Central memory CD4-positive, alpha-beta T cell (primary cell): ENCODE results near the gene VAT1L.

Source experiments
- DNase-seq: peaks from one replicate; pipeline ENCODE4 v3.0.0; 2022

Gene VAT1L

DNA sequence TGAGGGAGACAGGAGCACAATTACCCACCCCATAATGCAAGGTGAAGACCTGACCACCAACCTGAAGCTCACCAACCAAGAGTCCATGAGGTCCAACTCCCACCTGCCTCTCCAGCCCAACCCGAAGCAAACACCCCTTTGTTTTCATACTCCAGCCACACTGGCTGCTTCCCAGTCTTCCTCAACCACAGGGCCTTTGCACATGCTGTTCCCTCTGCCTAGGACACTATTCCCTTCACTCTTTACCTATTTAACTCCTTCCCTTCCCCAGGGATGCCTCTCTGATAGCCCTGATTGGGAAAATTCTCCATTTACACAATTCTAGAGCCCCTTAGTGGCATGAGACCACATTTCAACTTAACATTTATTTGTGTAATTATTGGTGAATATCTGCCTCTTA is 86.0 kb downstream of the VAT1L start:
- no peak for DNase-seq

GRCh38 chr16:77876776-77877175 is 88.4 kb downstream of the VAT1L start:
- no peak for DNase-seq

DNA sequence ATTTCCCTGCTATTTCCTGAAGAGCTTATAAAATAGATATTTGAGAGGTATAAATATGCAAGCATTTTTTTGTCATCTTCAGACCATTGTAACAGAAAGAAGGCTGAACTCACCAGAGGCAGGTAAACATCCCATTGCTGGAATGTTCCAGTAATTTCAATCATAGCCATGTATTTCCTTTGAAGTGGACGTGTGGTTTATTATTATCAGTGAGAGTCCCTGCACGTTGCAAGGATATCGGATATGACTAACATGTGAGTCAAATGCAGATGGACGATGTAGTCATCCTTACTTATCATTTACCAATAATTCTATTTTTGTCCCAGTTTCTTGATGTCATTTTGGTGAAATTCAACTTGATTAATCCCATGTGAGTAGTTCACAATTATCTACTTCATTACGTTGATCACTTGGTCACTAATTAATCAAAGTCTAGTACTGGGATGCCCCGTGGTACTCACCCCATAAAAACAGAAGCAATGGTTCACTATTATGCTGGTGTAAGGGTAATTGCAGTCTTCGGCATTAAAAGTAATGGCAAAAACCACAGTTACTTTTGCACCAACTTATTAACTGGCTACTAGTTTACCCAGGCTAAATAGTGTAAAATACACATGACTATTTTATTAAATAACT is 89.5 kb downstream of the VAT1L start:
- DNase-seq, result no peak

DNA sequence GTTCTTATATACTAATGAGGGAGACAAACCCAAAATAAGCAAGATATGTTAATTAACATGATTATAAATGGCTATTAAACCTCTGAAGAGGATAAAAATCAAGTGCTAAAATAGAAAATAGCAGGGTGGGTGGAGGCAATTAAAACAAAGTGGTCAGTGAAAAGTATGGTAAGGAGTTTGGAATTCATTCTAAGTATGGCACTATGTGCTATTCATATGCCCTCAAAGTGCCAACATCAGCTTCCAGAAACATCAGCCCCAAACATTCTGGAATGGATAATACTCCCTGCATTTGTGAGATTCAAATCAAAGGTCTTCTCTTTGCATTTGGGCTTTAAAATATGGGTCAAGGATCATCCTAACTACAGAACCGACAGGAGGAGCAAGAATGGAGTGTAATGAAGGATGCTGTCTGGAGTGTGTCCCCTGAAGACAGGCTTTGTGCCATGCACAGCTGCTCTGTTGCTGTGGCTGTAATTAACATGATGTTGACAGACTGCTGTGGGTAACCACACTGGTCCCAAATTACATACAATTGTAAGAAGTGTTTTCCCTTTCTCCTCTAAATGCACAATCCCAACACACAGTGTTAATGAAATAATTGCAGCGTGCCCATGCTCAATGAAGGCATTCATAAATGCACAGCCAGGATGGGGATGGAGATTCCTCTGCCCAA is 93.1 kb downstream of the VAT1L start:
- DNase-seq, result no peak

- DNase-seq, result no peak
Measured at GRCh38 chr16:77882358-77882757, 94.0 kb downstream of the VAT1L start.

DNA sequence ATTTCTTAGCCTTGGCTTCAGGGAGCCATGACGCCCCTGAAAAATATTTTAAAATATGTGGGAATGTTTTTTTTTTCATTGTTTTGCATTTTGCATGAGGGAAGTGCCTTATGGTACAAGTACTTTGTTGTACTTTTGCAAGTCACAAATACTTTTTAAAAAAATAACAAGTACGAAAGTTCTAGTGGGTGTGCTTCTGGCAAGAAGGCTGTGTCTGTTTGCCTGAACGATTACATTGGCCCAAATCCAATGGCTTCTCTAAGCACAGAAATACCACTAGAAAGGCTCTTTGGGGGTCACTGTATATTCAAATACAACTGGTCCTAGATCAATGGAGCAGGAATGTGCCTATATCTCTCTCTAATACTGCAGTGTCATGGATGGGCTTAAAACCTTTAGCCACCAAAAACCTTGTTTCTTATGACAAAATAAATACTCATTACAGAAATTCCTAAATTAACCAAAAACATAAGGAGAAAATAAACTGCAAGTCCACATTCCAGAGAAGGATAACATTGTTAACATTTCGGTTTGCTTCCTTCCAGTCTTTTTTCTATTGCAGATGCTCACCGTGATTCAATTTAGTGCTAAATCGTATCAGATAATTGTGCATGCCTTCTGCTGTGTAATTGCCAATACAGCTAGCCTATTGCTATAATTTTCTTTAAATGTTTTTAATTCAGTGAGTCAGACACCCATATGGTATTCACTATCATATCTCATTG is 97.4 kb downstream of the VAT1L start:
- no peak for DNase-seq

- DNase-seq, result no peak
Measured at GRCh38 chr16:77888871-77889270, 100.5 kb downstream of the VAT1L start.

- DNase-seq, result no peak
Measured at GRCh38 chr16:77890075-77890474, 101.7 kb downstream of the VAT1L start.

- no peak for DNase-seq
Measured at GRCh38 chr16:77894162-77894561, 105.8 kb downstream of the VAT1L start.

- no peak for DNase-seq
Measured at GRCh38 chr16:77895962-77896361, 107.6 kb downstream of the VAT1L start.

GRCh38 chr16:77896415-77897128 is 108.2 kb downstream of the VAT1L start:
- no peak for DNase-seq

DNA sequence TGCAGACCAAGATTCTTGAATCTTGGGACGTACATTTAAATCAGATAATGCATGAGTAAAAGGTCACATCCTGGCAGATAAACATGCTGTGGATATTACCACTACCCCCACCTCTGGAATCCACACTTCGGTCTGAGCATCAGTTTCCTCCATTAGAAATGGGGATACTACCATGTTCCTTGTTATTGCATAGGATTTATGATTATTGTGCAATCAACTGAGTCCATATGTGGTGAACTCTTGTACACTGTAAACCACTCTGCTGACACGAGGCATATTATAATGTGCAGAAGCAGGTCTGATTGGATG is 108.7 kb downstream of the VAT1L start:
- no peak for DNase-seq

- DNase-seq, result no peak
Measured at GRCh38 chr16:77897831-77898605, 109.7 kb downstream of the VAT1L start.

- DNase-seq, result no peak
Measured at GRCh38 chr16:77898671-77899211, 110.4 kb downstream of the VAT1L start.

DNA sequence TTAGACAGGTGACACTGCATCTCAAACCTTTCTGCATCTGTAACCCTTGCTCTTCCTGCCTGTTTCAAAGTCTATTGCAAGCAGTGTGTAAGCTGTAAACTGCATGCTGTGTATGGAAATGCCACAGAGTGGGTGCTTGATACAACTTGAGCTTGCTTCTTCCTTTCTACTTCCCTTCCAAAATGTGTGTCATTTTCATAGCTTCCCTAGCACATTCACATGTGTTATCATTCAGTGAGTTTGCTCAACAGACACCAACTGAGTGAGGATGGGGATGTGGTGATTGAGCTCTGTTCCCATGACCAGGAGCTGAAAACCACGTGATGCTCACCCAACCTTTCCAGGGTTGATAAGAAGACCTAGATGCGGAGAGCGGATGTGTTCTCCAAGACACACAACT is 111.1 kb downstream of the VAT1L start:
- no peak for DNase-seq

GRCh38 chr16:77905374-77905920 is 117.1 kb downstream of the VAT1L start:
- no peak for DNase-seq

- no peak for DNase-seq
Measured at GRCh38 chr16:77910021-77910420, 121.7 kb downstream of the VAT1L start.

DNA sequence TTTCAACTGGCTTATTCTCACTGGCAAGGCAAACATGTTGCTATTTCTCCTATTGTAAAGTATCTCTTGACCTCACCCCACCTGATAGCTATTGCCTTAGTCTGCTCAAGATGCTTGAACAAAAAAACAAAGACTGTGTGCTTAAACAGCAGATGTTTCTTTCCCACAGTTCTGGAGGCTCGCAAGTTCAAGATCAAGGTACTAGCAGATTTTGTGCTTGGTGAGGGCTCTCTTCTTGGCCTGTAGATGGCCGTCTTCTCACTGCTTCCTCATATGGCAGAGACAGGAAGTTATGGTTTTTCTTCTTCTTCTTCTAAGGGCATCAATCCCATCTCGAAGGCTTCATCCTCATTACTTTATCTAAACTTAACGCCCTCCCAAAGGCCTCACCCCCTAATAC is 124.3 kb downstream of the VAT1L start:
- no peak for DNase-seq

- no peak for DNase-seq
Measured at GRCh38 chr16:77913738-77914253, 125.4 kb downstream of the VAT1L start.

GRCh38 chr16:77916111-77916510 is 127.7 kb downstream of the VAT1L start:
- no peak for DNase-seq

DNA sequence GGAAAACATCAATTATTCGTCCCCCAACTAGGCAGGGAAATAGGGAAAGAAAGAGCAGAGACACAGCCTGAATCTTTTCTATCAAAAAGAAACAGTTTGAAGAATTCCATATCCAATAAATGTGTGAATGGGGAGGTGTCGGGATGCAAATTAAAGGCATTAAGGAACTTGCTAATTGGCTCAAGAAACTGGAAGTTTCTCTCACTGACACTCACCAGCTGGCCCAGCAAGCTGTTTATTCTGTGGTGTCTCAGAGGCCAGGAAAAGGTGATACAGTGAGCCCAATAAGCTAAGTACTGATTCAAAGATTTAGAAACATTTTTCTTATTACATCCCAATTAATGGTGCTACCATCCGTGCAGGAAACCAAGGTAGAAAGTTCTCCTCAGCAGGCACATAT is 129.6 kb downstream of the VAT1L start:
- no peak for DNase-seq
